Type B pancreatic cell (in vitro differentiated cells): Measurements from ENCODE around the gene POU2AF1. TPM values are rescaled to one million over a fixed set of nuclear protein-coding genes. Genes with fewer than 3 reads are reported as not detected.
A peak's percentile ranks its signal among the peaks of the same experiment; 100 is the strongest.

Experiments used
- DNase-seq: peaks from one replicate; pipeline ENCODE4 v3.0.0; 2021; ENCODE audit warnings: mixed read lengths; ENCODE audit not compliant: unreplicated experiment; ENCODE audit errors: extremely low spot score
- H3K27ac Mint-ChIP-seq: 2 replicates; pipeline ENCODE4 v1.8.0; 2021; ENCODE audit warnings: mild to moderate bottlenecking, mixed read lengths
- H3K27me3 Mint-ChIP-seq: 2 replicates; pipeline ENCODE4 v1.8.0; 2021; ENCODE audit warnings: mixed read lengths
- H3K36me3 Mint-ChIP-seq: 2 replicates; pipeline ENCODE4 v1.8.0; 2021; ENCODE audit warnings: mixed read lengths
- H3K4me1 Mint-ChIP-seq: one replicate; pipeline ENCODE4 v1.8.0; 2021; ENCODE audit warnings: mixed read lengths; ENCODE audit not compliant: unreplicated experiment
- H3K4me3 Mint-ChIP-seq: 2 replicates; pipeline ENCODE4 v1.8.0; 2021; ENCODE audit warnings: mild to moderate bottlenecking, mixed read lengths
- H3K9me3 Mint-ChIP-seq: 2 replicates; pipeline ENCODE4 v1.8.0; 2021; ENCODE audit warnings: mixed read lengths
- microRNA-seq: library from miRNA; unstranded; fragments of <30 nt; microRNA quantifications from one replicate; pipeline ENCODE4, GENCODE V29; 2020
- total RNA-seq: library from RNA; stranded (reverse); gene quantifications from 2 replicates; pipeline ENCODE4 v1.2.1, GENCODE V29; 2021; ENCODE audit warnings: low replicate concordance
- TF ChIP-seq, protein P1 (sequence below): fragments of 200-600 bp; sonication (generic); conservative IDR thresholded peaks from 2 replicates; pipeline ENCODE4 v1.5.0; 2021; ENCODE audit warnings: antibody characterized with exemption, mild to moderate bottlenecking

POU2AF1 gene
- total RNA-seq, 1 donor from 2014 or later, result 0.24 TPM

DNA sequence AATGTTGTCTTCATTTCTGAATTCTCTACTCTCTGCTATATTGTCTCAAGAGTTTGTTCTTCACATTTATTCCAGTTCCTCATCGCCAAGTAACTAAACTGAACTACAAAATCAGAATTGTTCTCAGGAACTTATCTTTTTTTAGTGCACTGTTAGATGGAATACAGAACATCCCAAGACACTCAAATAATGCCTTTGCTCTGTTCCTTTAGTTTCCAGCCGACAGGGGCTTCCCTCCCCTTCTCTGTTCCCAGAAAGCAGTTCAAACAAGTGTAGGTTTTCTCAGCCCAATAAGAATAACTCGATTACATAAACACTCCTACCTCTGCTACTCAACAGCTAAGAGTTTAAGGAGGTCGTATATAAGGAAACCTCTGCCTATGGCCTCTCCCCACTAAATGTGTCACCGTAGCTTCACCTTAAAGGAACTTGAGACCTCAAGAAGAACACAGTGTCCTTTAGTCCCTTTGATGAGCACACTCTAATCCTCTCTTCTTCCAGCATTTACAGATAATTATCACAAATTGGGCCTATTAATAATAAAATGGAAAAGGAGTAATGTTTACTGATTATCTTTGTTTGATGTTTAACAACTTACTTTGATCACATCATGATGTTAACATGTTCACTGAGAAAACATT, 73.8 kb downstream of the POU2AF1 start:
- TF ChIP-seq, protein P1, sequence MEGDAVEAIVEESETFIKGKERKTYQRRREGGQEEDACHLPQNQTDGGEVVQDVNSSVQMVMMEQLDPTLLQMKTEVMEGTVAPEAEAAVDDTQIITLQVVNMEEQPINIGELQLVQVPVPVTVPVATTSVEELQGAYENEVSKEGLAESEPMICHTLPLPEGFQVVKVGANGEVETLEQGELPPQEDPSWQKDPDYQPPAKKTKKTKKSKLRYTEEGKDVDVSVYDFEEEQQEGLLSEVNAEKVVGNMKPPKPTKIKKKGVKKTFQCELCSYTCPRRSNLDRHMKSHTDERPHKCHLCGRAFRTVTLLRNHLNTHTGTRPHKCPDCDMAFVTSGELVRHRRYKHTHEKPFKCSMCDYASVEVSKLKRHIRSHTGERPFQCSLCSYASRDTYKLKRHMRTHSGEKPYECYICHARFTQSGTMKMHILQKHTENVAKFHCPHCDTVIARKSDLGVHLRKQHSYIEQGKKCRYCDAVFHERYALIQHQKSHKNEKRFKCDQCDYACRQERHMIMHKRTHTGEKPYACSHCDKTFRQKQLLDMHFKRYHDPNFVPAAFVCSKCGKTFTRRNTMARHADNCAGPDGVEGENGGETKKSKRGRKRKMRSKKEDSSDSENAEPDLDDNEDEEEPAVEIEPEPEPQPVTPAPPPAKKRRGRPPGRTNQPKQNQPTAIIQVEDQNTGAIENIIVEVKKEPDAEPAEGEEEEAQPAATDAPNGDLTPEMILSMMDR, result no peak
- peaks cover 7% of the 10 kb centered on the region for H3K36me3 Mint-ChIP-seq
- no peak for DNase-seq
- H3K4me3 Mint-ChIP-seq, result peak overlapping the region; percentile 35
- no peaks in the 10 kb centered on the region for H3K9me3 Mint-ChIP-seq
- peaks cover 34% of the 10 kb centered on the region for H3K4me1 Mint-ChIP-seq
- peaks cover 14% of the 10 kb centered on the region for H3K27me3 Mint-ChIP-seq
- H3K27ac Mint-ChIP-seq, result no peak overlapping the region

DNA sequence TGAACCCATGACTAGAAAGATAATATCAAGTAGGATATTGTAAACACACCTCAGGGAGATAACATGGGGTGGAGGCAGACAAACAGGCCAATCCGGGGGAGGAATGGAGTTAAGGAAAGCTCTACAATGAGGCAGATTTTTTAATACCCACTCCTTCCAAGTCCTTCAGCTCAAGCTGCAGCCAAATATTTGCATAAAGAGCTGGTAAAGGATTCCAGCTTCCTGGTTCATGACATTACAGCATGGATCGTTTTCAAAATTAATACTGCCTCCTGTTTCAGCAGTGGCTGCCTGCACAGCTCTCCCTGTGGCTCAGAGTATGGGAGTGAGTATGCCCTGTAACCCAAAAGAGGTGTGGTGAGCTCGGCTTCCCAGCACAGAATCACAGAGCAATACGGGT, 75.6 kb downstream of the POU2AF1 start:
- DNase-seq, result no peak
- TF ChIP-seq, protein P1, result no peak
- Mint-ChIP-seq H3K27ac (peak overlapping the region; percentile 88), H3K4me3 (peak overlapping the region; percentile 76), H3K9me3 (no peaks in the 10 kb centered on the region), H3K27me3 (peaks cover 18% of the 10 kb centered on the region), H3K36me3 (peaks cover 7% of the 10 kb centered on the region), H3K4me1 (peaks cover 34% of the 10 kb centered on the region)

DNA sequence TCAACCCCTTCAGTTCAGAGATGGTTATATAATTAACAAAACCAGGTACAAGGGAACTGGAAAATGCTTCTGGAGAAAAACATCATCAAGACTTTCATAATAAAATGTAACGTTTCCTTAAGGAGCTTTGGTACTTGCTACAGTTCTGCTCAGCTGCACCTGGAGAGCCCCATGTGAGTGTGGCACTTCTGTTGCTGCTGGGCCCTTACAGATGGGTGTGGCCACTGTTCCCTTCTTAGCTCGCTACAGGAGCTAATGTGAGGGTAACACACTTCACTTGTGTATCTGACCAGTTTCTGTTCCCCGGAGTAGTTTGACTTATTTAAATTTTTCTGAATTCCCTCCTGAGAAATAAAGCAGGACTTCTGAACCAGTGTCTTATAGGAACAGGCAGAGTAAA, 76.8 kb downstream of the POU2AF1 start:
- peaks cover 4% of the 10 kb centered on the region for H3K36me3 Mint-ChIP-seq
- H3K9me3 Mint-ChIP-seq, result no peaks in the 10 kb centered on the region
- H3K27ac Mint-ChIP-seq, result peak overlapping the region; percentile 88
- H3K27me3 Mint-ChIP-seq, result peaks cover 24% of the 10 kb centered on the region
- peaks cover 29% of the 10 kb centered on the region for H3K4me1 Mint-ChIP-seq
- peak overlapping the region; percentile 76 for H3K4me3 Mint-ChIP-seq
- no peak for DNase-seq
- TF ChIP-seq, protein P1, result no peak

Small RNAs within 50 kb of the gene (microRNA-seq; reads per million reads assigned to microRNA genes)
- gene MIR4491, result not detected

Other genes starting within 250 kb of the POU2AF1 start
- gene POU2AF2, start 133.6 kb downstream of the POU2AF1 start, total RNA-seq, result 0.39 TPM in 1 of 2 replicates, not detected in the other
- gene POU2AF3, start 80.7 kb downstream of the POU2AF1 start, total RNA-seq, result 2.6 and 2.9 TPM in 2 replicates
- not detected in 2 replicates for gene BTG4, start 133.1 kb upstream of the POU2AF1 start, total RNA-seq
- 0.75 TPM in 1 of 2 replicates, not detected in the other for gene HOATZ, start 135.5 kb upstream of the POU2AF1 start, total RNA-seq
- gene LAYN, start 161.4 kb upstream of the POU2AF1 start, total RNA-seq, result 9.2 and 17.9 TPM in 2 replicates
- 24.1 and 28.0 TPM in 2 replicates for gene SIK2, start 223.2 kb upstream of the POU2AF1 start, total RNA-seq